SK-N-SH (cell line): Measurements from ENCODE around the gene GPR148. TPM values are rescaled to one million over a fixed set of nuclear protein-coding genes. Genes with fewer than 3 reads are reported as not detected.
A peak's percentile ranks its signal among the peaks of the same experiment; 100 is the strongest.
"Not testable (repeated sequence)": the region's sequence is repeated elsewhere in the genome, so short reads cannot be mapped to it uniquely, and the experiment has no call there.

Experiments
- CTCF ChIA-PET: fragments of 300-600, 350-600 bp; formaldehyde crosslinking; extraction: SDS; loops from one replicate; lab custom pipeline; 2021; lab: Yijun Ruan, JAX
- POLR2A ChIA-PET: fragments of 350-600 bp; sonication (Branson Sonifier 250); formaldehyde crosslinking; extraction: SDS; loops from one replicate; lab custom pipeline; 2020; ENCODE audit warnings: antibody characterized with exemption, inconsistent platforms; lab: Yijun Ruan, JAX
- DNase-seq: peaks from one replicate; pipeline ENCODE4 v3.0.0; 2012
- H2AFZ ChIP-seq: fragments of 200-600 bp; sonication (generic); 2 replicates; pipeline ENCODE4 v1.8.1; 2016; ENCODE audit warnings: antibody characterized with exemption, mild to moderate bottlenecking, low read depth
- H3F3A ChIP-seq: fragments of 200-600 bp; sonication (generic); replicated peaks from 2 replicates; pipeline ENCODE3; 2016; ENCODE audit warnings: antibody characterized with exemption, mild to moderate bottlenecking; ENCODE audit not compliant: insufficient read depth
- H3K27ac ChIP-seq, 2 experiments: fragments of 200-500 bp in 1 of 2; fragments of 200-600 bp in 1 of 2; sonication (Bioruptor generic) in 1 of 2; sonication (generic), shearing (Covaris generic) in 1 of 2; 2 replicates each; pipeline versions ENCODE4 v1.5.1 to v1.6.1; 2014 to 2016; ENCODE audit warnings: low read depth in 2 of 2, inconsistent platforms in 1 of 2, low read length in 1 of 2, mild to moderate bottlenecking in 1 of 2, mixed read lengths in 1 of 2
- H3K27me3 ChIP-seq: fragments of 200-600 bp; sonication (generic), shearing (Covaris generic); 2 replicates; pipeline ENCODE4 v1.6.1; 2016; ENCODE audit warnings: mixed run types; ENCODE audit not compliant: insufficient read depth
- H3K36me3 ChIP-seq, 2 experiments: fragments of 200-500 bp in 1 of 2; fragments of 200-600 bp in 1 of 2; sonication (Bioruptor generic) in 1 of 2; sonication (generic) in 1 of 2; replicated peaks in 1 of 2; 2 replicates each; pipeline versions ENCODE3 to v1.5.1; 2014 to 2016; ENCODE audit warnings: low read length in 1 of 2, mild to moderate bottlenecking in 1 of 2; ENCODE audit not compliant: insufficient read depth in 2 of 2, control insufficient read depth in 1 of 2
- H3K4me1 ChIP-seq, 2 experiments: fragments of 200-500 bp in 1 of 2; fragments of 200-600 bp in 1 of 2; sonication (Bioruptor generic) in 1 of 2; sonication (generic), shearing (Covaris generic) in 1 of 2; 2 replicates each; pipeline versions ENCODE4 v1.5.1 to v1.6.1; 2014 to 2016; ENCODE audit warnings: low read depth in 1 of 2, low read length in 1 of 2, mixed run types in 1 of 2; ENCODE audit not compliant: insufficient read depth in 2 of 2, control insufficient read depth in 1 of 2
- H3K4me2 ChIP-seq: fragments of 200-600 bp; sonication (generic), shearing (Covaris generic); 2 replicates; pipeline ENCODE4 v1.6.1; 2017; ENCODE audit warnings: mixed run types
- H3K4me3 ChIP-seq, 2 experiments: fragments of 200-500 bp in 1 of 2; fragments of 200-600 bp in 1 of 2; sonication (Bioruptor generic) in 1 of 2; sonication (generic), shearing (Covaris generic) in 1 of 2; 2 replicates each; pipeline versions ENCODE4 v1.5.1 to v1.8.1; 2014 to 2016; ENCODE audit warnings: low read depth in 2 of 2, inconsistent platforms in 1 of 2, low read length in 1 of 2, mild to moderate bottlenecking in 1 of 2, mixed read lengths in 1 of 2, moderate library complexity in 1 of 2
- H3K79me2 ChIP-seq: fragments of 200-600 bp; sonication (generic); 2 replicates; pipeline ENCODE4 v1.8.1; 2017; ENCODE audit warnings: mild to moderate bottlenecking; ENCODE audit not compliant: insufficient read depth
- H3K9ac ChIP-seq: fragments of 200-600 bp; sonication (generic); 2 replicates; pipeline ENCODE4 v1.6.1; 2017; ENCODE audit warnings: mixed run types
- H3K9me2 ChIP-seq: fragments of 200-600 bp; sonication (generic); 2 replicates; pipeline ENCODE4 v1.6.1; 2017; ENCODE audit warnings: mixed run types
- H3K9me3 ChIP-seq: fragments of 200-600 bp; sonication (generic); 2 replicates; pipeline ENCODE4 v1.6.1; 2017; ENCODE audit warnings: mixed run types, mild to moderate bottlenecking, moderate library complexity
- H4K20me1 ChIP-seq: fragments of 200-600 bp; sonication (generic); 2 replicates; pipeline ENCODE4 v1.6.1; 2017; ENCODE audit warnings: mild to moderate bottlenecking, mixed run types; ENCODE audit not compliant: insufficient read depth
- FOSL2 ChIP-seq: IDR thresholded peaks from 2 replicates; pipeline ENCODE4 v1.4.0; 2012; ENCODE audit warnings: low read depth, mild to moderate bottlenecking, moderate library complexity, borderline replicate concordance
- RAD21 ChIP-seq: IDR thresholded peaks from 2 replicates; pipeline ENCODE4 v1.6.1; 2012; ENCODE audit warnings: mild to moderate bottlenecking, low read length
- WGBS: methylation state at CpG from one replicate; pipeline ENCODE4 v1.1.6; 2017; ENCODE audit warnings: low lambda C conversion rate; 5-methylcytosine and 5-hydroxymethylcytosine counted together
- polyA plus RNA-seq, 3 experiments: library from polyadenylated mRNA; depleted of rRNA; stranded (reverse); fragments of >200 nt; gene quantifications; 2 replicates each; pipeline ENCODE4 v1.2.3, GENCODE V29; 2012

The GPR148 gene
- not detected in 2 replicates for polyA plus RNA-seq (2012; rRNA removed)
- polyA plus RNA-seq (2012; cell fraction: cytosol; rRNA removed), result not detected in 2 replicates
- polyA plus RNA-seq (2012; cell fraction: nucleus; rRNA removed), result not detected in 2 replicates

GRCh38 chr2:130728549-130729316, at the start of gene GPR148:
Gene GPR148 (plus strand): TSS chr2:130729070. CDS start chr2:130729152, 82 bp downstream.
- no peaks in the 10 kb centered on the region for H3F3A ChIP-seq
- peaks cover 0 to 25% of the 10 kb centered on the region in 2 experiments; a peak in 2 of 4 replicates for H3K4me1 ChIP-seq
- H3K79me2 ChIP-seq, result no peaks in the 10 kb centered on the region
- no peak for DNase-seq
- no peak within 1 kb of the TSS for H2AFZ ChIP-seq
- no peak for TF ChIP-seq FOSL2
- no peaks in the 10 kb centered on the region for H3K36me3 ChIP-seq
- H4K20me1 ChIP-seq, result no peaks in the 10 kb centered on the region
- peak within 1 kb of the TSS; percentile 46 to 62 for H3K4me3 ChIP-seq
- H3K4me2 ChIP-seq, result peak within 1 kb of the TSS; percentile 88
- ChIA-PET POLR2A (interaction anchor here (3.1 kb wide), 1 partner anchor 15 kb away, joined by 20 read pairs; no protein-coding TSS in a partner anchor), CTCF (interaction anchor here (0.9 to 1.8 kb wide), 3 partner anchors 10 to 236 kb away, joined by 4 to 7 read pairs (median 4); no protein-coding TSS in a partner anchor)
- 86% methylated on average over 4 of the region's 8 CpGs for WGBS
- H3K27me3 ChIP-seq, result no peaks in the 10 kb centered on the region
- H3K27ac ChIP-seq, result peak within 1 kb of the TSS in 1 of 2 experiments; percentile 11; a peak in 1 of 4 replicates
- no peaks in the 10 kb centered on the region for H3K9me2 ChIP-seq
- no peaks in the 10 kb centered on the region for H3K9me3 ChIP-seq
- H3K9ac ChIP-seq, result no peak within 1 kb of the TSS

GRCh38 chr2:130692041-130692770, 36.7 kb upstream of the GPR148 start:
- H3K9me3 ChIP-seq, H3K4me1 ChIP-seq, H3K27ac ChIP-seq, H4K20me1 ChIP-seq, H3K9me2 ChIP-seq, H3F3A ChIP-seq, H3K36me3 ChIP-seq, H3K4me2 ChIP-seq, H2AFZ ChIP-seq, H3K27me3 ChIP-seq, H3K9ac ChIP-seq, H3K4me3 ChIP-seq, H3K79me2 ChIP-seq, DNase-seq, CTCF ChIA-PET, POLR2A ChIA-PET: not testable (repeated sequence)
- 11% methylated on average over 1 of the region's 35 CpGs for WGBS

GRCh38 chr2:130693474-130693873, 35.4 kb upstream of the GPR148 start:
- TF ChIP-seq RAD21, result peak; percentile 25; the same call in 1 of the 2 replicates
- not testable (repeated sequence) for DNase-seq, H3K4me1 ChIP-seq

GRCh38 chr2:130703250-130703649, 25.6 kb upstream of the GPR148 start:
- H3K9me3 ChIP-seq, H3K4me1 ChIP-seq, H3K9me2 ChIP-seq, H3K9ac ChIP-seq, H2AFZ ChIP-seq, POLR2A ChIA-PET, H3F3A ChIP-seq, H3K4me2 ChIP-seq, H3K4me3 ChIP-seq, H3K36me3 ChIP-seq, H3K27me3 ChIP-seq, H3K79me2 ChIP-seq, DNase-seq, H4K20me1 ChIP-seq, CTCF ChIA-PET, H3K27ac ChIP-seq: not testable (repeated sequence)
- 52% methylated on average over 3 of the region's 3 CpGs for WGBS

More at GRCh38 chr2:130693474-130693873, 35.4 kb upstream of the GPR148 start:
- H3K4me3 ChIP-seq, H2AFZ ChIP-seq, H4K20me1 ChIP-seq, H3K9ac ChIP-seq, H3K4me2 ChIP-seq, H3K36me3 ChIP-seq, H3K9me2 ChIP-seq, H3K27ac ChIP-seq, H3K27me3 ChIP-seq, H3K9me3 ChIP-seq, POLR2A ChIA-PET, H3F3A ChIP-seq, H3K79me2 ChIP-seq: not testable (repeated sequence)
- 67% methylated on average over 28 of the region's 37 CpGs for WGBS
- CTCF ChIA-PET, result interaction anchor here (0.6 kb wide), 1 partner anchor 34 kb away, joined by 3 read pairs; no protein-coding TSS in a partner anchor

GRCh38 chr2:130714795-130715194, 14.1 kb upstream of the GPR148 start:
- H3K27ac ChIP-seq, H2AFZ ChIP-seq, H3K79me2 ChIP-seq, H3K4me2 ChIP-seq, H3K4me3 ChIP-seq, CTCF ChIA-PET, POLR2A ChIA-PET, H3F3A ChIP-seq, H3K27me3 ChIP-seq, DNase-seq, H3K9me2 ChIP-seq, H3K9ac ChIP-seq, H3K9me3 ChIP-seq, H3K4me1 ChIP-seq, H4K20me1 ChIP-seq, H3K36me3 ChIP-seq: not testable (repeated sequence)
- no CpG with 5 or more reads among the region's 2 CpGs for WGBS
